Measurements from ENCODE around the gene CLOCK. TPM values are rescaled to one million over a fixed set of nuclear protein-coding genes. Genes with fewer than 3 reads are reported as not detected.

The CLOCK gene
- total RNA-seq, 4 donors from 2014 or later: 21.9 to 60.7 (median 34.2) TPM

- H3K36me3 ChIP-seq: no peaks in the 10 kb centered on the region
- intact Hi-C loops (cut with DNase I; ENCODE audit: low total_unique reads): no loop called here
- H3K4me1 ChIP-seq: no peaks in the 10 kb centered on the region
- in situ Hi-C loops (cut with MboI; ENCODE audit: low sequenced_read_pairs in 4 of 4): no loop called here
- TF ChIP-seq CTCF (IDR thresholded peaks at IDR 0.05 in 4 of 5, conservative IDR thresholded peaks at IDR 0.05 in 1 of 5): no peak
- no peaks in the 10 kb centered on the region for H3K9me3 ChIP-seq
- no peak overlapping the region for H3K27ac ChIP-seq
- DNase-seq: no peak
- no peak for ATAC-seq
- no peak overlapping the region for H3K4me3 ChIP-seq
- no peaks in the 10 kb centered on the region for H3K27me3 ChIP-seq
Measured at GRCh38 chr4:55517526-55518229, 29.0 kb downstream of the CLOCK start.

GRCh38 chr4:55512922-55513571, 33.7 kb downstream of the CLOCK start:
- ATAC-seq (no peak), DNase-seq (no peak)
- H3K27me3 ChIP-seq: no peaks in the 10 kb centered on the region
- H3K4me1 ChIP-seq: no peaks in the 10 kb centered on the region
- TF ChIP-seq CTCF (IDR thresholded peaks at IDR 0.05 in 4 of 5, conservative IDR thresholded peaks at IDR 0.05 in 1 of 5): no peak
- TF ChIP-seq POLR2A (IDR thresholded peaks at IDR 0.05): no peak
- no peak overlapping the region for H3K4me3 ChIP-seq
- no peak overlapping the region for H3K27ac ChIP-seq
- H3K36me3 ChIP-seq: no peaks in the 10 kb centered on the region
- H3K9me3 ChIP-seq: no peaks in the 10 kb centered on the region
- intact Hi-C loops (cut with DNase I; ENCODE audit: low total_unique reads) (no loop called here), in situ Hi-C loops (cut with MboI; ENCODE audit: low sequenced_read_pairs in 4 of 4) (no loop called here)

GRCh38 chr4:55512077-55512476, 34.6 kb downstream of the CLOCK start:
- Histone ChIP-seq H3K36me3 (no peaks in the 10 kb centered on the region), H3K4me3 (no peak overlapping the region), H3K27ac (no peak overlapping the region), H3K9me3 (no peaks in the 10 kb centered on the region), H3K27me3 (no peaks in the 10 kb centered on the region), H3K4me1 (no peaks in the 10 kb centered on the region)
- in situ Hi-C loops (cut with MboI; ENCODE audit: low sequenced_read_pairs in 4 of 4): no loop called here
- no peak for DNase-seq
- no peak for ATAC-seq
- intact Hi-C loops (cut with DNase I; ENCODE audit: low total_unique reads): no loop called here
- TF ChIP-seq POLR2A (IDR thresholded peaks at IDR 0.05) (no peak), CTCF (IDR thresholded peaks at IDR 0.05 in 4 of 5, conservative IDR thresholded peaks at IDR 0.05 in 1 of 5) (no peak)

GRCh38 chr4:55510685-55511084, 36.0 kb downstream of the CLOCK start:
- DNase-seq: no peak

More at GRCh38 chr4:55510685-55511084, 36.0 kb downstream of the CLOCK start:
- intact Hi-C loops (cut with DNase I; ENCODE audit: low total_unique reads) (no loop called here), in situ Hi-C loops (cut with MboI; ENCODE audit: low sequenced_read_pairs in 4 of 4) (no loop called here)
- Histone ChIP-seq H3K27me3 (no peaks in the 10 kb centered on the region), H3K4me3 (no peak overlapping the region), H3K27ac (no peak overlapping the region), H3K36me3 (no peaks in the 10 kb centered on the region), H3K4me1 (no peaks in the 10 kb centered on the region), H3K9me3 (no peaks in the 10 kb centered on the region)
- ATAC-seq: no peak
- TF ChIP-seq POLR2A (IDR thresholded peaks at IDR 0.05) (no peak), CTCF (IDR thresholded peaks at IDR 0.05 in 4 of 5, conservative IDR thresholded peaks at IDR 0.05 in 1 of 5) (no peak)
